NAMALWA (cell line): ENCODE data around the gene RAD51B.
"Not testable (repeated sequence)": the region's sequence is repeated elsewhere in the genome, so short reads cannot be mapped to it uniquely, and the experiment has no call there.

Experiments
- DNase-seq: peaks from one replicate; pipeline ENCODE4 v3.0.0-alpha.2; 2015; ENCODE audit warnings: low spot score

Gene RAD51B

DNA sequence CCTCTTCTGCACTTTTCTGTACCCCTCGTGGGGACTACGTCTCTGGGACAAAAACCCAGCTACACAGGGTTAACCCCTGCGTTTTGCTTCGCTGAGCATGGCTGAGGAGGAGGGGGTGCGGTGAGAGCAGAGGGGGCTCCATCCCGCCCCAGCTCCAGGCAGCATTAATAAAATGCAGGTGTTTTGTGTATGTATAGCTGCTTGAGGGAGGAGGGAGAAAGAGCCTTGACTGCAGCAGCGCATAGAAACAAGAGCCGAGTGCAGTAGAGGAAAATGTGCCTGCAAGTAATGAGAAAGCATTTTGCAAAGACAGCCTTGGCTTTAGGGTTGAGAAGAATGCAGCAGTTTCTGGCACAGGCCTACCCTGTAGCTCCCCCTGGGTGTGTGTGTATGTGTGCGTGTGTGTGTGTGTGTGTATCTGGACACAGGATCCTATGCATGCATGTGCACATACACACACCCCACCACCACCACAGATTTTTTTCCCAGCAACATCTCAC lies 869.3 kb downstream of the RAD51B start:
- peak; percentile 37 for DNase-seq

DNA sequence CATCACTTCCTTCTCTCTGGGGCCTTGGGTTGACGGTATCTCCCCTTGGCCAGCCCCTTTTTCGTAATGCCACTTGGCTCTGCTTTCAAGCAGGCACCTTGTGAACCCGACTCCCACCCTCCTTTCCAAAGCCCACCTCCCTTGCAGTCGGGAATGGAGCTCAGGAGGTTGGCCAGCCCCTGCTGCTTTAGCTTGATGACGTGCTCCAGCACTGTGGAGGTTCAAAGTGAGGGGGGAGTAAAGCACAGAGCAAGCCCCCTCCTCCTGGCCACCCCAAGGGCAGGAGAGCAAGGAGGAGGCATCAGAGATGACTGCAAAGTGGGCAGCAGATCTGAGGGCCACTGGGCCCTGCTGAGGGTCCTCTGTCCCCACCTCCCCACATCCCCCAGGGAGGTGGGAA lies 869.9 kb downstream of the RAD51B start:
- DNase-seq: no peak

DNA sequence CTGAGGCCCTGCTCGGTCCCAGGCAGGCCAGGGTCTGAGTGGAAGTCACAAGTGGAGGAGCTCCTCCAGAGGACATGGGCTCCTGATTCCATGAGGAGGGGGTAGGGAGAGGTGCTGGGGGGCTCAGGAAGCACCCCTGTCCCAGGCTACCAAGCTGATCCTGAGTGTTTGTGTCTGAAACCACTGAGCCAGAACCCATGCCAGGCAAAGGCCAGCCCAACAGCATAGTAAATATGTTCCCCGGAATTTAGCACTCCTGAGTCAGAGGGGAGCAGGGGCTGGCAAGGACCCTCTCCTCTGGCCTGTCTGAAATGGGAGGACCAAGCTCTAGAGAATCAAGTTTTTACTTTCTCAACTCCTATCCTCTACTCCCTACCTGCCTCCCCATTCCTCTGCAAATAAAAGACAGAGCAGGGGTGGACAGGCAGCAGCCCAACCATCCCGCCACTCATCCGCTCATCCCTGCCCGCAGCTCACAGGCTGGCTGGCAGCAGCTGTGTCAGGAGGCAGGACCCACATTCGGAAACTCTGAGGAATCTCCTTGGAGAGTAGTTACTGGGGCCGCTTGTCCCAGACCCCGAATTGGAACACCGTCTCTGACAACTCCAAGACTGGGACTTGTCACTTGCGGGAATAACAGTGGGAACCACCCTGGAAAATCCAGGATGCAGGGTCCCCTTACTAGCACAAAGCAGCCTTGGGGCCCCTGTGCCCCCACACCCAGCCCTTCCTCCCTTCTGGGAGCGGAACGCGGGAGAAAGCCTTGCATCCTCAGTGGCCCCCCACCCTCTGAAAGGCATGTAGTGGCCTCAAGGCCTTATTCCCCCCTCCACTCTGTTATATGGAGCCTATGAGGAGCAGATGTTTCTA lies 870.7 kb downstream of the RAD51B start:
- DNase-seq: no peak

DNA sequence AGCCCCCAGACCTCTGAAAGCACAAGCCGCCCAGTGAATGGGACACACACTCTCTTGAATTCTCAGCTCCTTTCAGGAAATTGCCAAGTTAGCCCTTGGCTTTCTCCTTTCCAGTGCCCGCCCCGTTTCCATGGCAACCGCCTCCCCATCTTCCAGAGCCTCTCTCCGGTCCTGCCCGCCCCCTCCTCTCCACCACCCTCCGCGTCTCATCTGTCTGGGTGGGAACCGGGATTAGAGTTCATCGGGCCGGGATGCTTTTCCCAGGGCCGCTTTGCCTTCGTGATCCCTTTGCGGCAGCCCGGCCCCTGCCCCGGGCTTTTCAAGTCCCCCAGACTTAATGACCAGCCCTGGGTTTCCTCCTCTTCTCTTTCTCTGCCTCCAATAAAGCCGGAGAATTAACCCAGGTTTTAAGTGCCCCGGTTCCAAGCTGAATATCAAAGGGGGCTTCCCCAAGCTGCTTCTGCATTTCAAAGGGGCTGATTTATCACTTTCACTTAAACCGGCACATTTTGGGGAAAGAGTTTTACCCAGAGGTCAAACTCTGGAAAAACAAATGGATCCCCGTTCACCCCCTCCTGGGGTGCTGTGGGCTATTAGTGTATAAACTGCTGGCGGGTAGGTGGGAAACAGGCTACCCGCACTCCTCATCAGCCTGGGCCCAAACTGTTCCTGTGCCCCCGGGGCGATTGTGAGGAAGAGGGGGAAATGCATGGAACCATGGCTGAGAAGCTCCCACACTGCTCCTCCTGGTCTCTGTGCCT lies 871.6 kb downstream of the RAD51B start:
- DNase-seq: no peak

DNA sequence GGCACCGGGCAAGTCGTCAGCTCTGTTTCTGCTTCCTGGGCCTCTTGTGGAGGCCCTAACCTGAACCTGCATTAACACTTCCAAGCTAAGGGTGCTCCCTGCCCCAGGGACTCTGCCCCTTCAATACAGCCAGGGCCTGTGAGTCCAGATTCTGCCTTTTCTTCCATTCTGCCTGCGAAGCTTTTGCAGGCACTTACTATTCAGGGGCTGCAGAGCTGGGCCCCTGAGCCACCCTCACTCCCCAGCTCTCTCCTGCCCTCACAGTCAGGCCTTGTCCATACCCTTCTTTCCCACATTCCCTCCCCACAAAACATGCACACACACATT lies 872.2 kb downstream of the RAD51B start:
- DNase-seq: no peak

DNA sequence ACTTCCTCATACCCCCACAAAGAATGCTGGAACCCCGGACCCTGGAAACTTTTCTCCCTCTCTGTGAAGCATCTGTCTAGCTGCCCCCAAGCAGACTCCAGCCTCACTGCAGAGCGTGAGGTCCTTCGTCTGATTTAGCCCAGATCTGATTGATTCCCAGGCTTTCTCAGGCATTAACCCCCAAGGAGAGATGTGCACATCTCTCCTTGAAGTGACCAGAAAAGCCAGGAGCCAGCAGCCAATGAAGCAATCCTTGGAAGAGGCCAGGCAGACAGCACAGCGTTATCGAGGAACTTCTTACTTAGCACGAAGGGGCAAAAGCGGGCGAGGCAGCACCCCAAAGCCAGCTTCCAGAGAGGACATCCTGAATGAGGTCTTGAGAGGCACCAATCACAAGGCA lies 872.6 kb downstream of the RAD51B start:
- DNase-seq: no peak

DNA sequence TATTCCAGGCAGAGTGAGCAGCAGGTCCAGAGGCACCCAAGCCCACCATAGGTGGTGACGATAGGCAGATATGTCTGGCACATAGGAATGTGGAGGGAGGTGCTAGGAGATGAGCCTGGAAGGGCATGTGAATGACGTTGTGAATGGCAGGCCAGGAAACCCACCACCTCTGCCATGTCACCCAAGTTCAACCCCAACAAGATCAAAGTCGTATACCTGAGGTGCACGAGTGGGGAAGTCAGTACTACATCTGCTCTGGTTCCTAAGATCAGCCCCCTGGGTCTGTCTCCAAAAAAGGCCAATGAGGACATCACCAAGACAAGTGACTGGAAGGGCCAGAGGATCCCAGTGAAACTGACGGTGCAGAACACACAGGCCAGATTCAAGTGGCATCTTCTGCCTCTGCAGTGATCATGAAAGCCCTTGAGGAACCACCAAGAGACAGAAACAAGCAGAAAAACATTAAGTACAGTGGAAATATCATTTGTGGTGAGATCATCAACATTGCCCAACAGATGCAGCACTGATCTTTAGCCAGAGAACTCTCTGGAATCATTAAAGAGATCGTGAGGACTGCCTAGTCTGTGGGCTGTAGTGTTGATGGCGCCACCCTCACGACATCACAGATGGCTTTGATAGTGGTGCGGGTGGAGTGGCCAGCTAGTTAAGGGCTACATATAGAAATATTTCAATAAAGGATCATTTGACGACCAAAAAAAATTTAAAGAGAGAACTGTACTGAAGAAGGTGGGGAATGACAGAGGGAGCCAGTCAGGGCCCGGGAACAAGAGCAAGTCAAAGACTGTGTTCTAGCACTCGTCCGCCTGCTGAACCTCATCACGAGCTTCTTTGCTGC lies 873.6 kb downstream of the RAD51B start:
- DNase-seq: no peak

DNA sequence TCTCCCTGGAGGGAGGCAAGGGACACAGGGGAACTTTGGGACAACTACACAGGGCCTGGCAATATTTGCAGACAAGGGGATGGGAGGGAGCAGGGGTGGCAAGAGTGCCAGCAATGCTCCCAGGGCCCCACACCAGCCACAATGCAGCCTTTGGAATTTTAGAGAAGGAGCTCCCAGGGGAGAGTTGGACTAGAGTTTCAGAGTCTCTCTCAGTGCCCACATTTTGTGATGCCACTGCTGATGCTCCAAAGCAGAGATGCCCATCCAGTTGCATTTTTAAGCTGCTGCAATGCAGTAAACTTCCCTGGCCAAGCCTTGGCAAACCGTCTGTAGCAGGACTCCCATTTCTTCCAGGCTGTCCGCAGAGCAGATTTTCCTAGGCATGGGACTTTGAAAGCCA lies 874.3 kb downstream of the RAD51B start:
- DNase-seq: no peak

DNA sequence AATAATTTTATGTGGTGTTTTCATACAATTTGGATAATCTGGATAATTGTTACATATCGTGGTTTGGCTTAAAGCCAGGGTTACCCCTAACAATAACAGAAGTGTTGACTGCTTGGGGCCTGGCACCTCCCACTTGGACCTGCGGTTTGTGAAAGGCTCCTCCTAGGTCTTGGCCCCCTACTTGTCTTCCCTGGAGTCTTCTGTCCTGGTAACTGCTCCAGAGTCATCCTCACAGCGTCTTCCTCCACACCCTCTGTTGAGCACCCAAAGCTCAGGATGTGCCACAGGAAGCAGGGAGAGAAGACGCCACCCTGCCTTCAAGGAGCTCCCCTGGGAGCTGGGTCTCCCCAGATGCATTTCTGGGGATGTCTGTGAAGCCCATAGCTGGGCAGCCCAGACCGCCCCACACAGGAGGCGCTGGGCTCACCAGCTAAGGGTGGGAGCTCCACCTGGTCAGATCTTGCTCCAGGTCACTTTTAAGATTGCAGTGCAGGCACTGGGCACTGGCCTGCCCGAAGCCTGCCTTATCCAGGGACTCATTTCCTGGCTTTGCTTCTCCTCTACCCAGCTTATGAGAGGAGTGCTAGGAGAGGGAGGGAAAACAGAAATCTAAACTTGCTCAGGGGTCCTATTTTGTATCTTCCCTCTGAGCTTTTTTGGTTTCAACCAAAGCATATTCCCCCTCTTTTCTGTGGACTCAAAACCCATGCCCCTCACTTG lies 875.1 kb downstream of the RAD51B start:
- no peak for DNase-seq

DNA sequence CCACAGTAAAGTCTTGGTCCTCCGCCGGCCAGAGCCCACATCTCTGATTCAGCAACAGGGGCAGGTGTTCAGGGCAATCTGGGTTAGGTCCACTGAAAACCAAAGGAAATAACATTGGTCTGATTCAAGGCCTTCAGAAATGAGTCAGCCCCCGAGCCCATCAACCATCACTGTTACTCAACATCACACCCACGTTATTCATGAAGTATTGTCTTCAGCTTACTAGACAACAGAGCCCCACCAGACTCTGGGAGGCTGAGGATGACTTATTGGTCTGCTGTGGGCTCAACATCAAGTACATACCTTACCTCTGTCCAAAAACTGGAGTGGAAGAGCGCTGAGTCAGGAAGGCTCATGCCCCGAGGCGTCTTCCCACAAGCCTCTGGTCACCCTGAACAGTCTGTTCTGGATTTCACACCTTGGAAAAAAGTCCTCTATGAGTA lies 875.8 kb downstream of the RAD51B start:
- DNase-seq: no peak

DNA sequence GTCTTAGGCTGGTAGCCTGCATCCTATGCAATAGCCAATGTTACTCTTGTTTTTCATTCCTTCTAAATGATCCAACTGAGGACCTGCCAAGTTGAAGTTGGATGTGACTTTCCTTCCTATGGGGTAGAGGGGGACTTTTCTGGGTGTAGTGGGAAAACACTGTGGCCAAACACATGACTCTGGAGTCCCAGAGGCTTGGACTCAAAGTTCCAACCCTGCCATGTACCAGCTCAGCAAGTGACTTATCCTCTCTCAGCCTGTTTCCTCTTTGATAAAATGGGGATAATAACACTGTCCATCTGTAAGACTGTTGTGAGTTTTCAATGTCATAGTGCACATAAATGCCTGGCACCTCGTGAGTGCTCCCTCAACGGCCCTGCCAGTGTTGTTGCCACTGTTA lies 876.3 kb downstream of the RAD51B start:
- no peak for DNase-seq

DNA sequence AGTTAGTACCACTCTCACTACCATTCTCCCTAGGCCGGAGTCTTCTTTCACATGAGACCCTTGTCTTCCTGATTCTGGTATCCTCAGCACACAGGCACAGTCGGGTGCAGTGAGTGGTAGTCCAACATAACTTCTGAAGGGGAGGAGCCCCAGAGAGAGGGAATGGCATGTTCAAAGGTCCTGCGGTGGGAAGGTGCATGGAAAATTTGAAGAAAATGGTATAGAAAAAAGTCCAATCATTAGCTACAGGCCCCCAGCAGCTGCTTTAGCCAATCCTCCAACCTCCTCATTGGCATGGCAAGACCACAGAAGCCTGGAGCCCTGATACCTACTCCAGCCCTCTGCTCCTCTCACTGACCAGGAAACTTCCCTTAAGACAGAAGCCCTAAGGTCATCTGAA lies 876.7 kb downstream of the RAD51B start:
- DNase-seq: no peak

DNA sequence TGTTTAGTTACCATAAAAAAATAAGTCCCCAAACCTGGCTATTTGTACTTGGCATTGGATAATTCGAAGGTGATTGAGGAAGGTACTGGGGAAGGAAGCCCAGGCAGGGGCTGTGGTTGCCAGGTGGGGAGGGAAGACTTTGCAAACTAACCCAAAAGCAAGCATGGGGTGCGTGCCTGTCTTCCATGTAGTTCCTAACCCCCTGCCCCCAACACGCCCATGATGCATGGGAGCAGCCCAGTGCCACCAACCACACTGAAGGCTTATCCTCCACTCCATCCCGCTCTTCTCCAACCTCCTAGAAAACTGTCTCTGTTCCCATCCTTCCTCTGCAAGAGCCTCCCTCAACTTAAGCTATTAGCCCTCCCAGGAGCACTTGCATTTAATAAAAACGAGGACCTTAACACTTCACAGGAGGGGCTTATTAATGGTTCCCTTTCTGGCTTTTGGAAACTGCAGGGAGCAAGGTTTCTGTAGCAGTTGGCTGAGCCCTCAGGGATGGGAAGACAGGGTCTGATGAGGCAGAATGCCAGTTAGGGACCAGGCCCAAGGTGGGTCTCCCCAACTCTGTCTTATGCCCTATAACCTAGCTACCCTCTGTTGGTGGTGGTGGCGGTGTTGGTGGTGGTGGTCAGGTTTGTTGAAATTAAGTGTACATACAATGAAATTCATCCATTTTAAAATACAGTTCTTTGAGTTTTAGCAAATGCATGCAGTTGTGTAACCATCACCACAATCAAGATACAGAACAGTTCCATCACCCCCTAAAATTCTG lies 877.3 kb downstream of the RAD51B start:
- no peak for DNase-seq

DNA sequence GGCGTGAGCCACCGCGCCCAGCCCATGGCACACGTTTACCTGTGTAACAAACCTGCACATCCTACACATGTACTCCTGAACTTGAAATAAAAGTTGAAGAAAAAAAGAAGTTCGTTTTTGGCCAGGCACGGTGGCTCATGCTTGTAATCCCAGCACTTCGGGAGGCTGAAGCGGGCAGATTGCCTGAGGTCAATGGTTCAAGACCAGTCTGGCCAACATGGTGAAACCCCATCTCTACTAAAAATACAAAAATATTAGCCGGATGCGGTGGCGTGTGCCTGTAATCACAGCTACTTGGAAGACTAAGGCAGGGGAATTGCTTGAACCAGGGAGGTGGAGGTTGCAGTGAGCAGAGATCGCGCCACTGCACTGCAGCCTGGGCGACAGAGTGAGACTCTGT lies 879.2 kb downstream of the RAD51B start:
- DNase-seq: not testable (repeated sequence)

DNA sequence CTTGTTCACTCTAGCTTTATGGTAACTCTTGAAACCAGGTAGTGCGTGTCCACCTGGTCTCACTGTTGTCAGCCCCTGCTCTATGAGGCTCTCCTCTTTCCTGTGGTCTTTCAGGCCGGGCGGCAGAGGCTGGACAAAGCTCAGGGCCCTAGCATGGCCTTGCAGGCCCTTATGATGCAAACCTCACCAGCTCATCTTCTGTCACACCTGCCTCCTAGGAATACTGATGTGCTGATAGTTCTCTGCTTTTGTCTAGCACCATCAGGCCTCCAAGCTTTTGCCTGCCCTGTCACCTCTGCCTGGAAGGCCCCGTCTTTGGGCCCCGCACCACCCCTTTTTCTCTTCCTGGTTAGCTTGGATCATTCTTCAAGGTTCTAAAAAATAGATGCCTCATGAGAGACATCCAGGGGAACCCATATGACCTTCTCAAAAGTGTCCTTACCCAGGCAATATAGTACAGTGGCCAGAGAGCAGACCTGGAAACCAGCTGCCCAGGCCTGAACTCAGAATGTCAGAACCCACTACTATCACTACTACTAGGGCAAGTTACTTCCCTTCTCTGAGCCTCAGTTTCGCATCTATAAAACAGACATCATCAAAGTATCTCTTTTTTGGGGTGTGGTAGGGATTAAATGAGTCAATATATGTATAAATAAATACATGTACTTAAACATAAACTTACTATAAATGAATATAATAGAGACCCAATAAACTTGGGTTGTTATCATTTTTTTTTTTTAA lies 881.6 kb downstream of the RAD51B start:
- no peak for DNase-seq

DNA sequence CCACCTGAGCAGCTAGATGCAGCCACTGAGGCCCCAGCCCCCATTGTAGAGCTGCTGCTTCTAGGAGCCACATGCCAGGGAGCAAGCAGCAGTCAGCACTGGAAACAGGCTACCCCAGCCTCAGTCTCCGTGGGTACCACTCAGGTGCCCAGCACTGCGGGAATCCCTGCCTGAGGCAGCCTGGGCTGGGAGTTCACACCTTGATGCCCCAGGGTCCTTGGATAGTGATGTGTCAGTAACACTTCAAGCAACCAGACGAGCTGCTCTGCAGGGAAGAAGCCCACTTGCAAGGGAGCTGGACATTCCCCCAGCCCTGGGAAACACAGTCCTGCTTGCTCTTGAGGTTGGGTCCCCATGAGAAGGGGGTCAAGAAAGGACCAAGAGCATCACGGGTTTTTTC lies 882.6 kb downstream of the RAD51B start:
- DNase-seq: no peak

DNA sequence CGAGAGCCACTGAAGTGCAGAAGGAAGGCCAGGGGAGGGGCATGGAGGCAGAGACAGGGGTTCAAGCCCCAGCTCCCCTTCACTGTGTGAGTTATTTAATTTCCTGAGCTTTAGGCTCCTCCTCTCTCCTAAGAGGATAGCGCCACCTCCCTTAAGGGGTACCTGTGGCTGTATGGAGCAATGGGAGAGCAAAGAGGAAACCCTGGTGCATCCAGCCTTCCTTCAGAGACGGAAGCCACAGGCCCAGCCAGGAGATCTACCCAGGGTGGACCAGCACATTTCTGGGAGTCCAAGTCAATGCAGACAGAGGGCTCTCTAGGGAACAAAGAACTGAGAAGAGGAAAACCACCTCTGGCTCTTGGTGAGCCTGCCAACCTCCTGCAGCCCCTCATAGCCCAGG lies 883.0 kb downstream of the RAD51B start:
- no peak for DNase-seq

DNA sequence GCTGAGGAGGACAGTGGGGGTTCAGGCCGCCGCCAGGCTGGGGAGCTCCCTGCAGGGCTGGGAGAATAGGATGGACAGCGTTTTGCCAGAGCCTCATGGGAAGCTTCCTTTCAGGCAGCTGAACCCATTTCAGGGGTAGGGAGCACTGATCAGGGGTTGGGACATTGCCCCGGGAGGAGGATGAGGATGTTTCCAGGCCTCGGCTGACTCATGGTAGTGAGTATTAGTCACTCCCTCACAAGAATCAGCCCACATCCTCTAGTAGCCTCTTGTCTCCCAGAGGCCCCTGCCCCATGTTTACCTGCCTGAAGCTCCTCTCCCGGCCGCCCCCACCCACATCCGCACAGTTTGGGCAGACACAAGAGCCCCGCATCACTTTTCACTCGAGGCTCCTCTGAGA lies 883.5 kb downstream of the RAD51B start:
- no peak for DNase-seq

DNA sequence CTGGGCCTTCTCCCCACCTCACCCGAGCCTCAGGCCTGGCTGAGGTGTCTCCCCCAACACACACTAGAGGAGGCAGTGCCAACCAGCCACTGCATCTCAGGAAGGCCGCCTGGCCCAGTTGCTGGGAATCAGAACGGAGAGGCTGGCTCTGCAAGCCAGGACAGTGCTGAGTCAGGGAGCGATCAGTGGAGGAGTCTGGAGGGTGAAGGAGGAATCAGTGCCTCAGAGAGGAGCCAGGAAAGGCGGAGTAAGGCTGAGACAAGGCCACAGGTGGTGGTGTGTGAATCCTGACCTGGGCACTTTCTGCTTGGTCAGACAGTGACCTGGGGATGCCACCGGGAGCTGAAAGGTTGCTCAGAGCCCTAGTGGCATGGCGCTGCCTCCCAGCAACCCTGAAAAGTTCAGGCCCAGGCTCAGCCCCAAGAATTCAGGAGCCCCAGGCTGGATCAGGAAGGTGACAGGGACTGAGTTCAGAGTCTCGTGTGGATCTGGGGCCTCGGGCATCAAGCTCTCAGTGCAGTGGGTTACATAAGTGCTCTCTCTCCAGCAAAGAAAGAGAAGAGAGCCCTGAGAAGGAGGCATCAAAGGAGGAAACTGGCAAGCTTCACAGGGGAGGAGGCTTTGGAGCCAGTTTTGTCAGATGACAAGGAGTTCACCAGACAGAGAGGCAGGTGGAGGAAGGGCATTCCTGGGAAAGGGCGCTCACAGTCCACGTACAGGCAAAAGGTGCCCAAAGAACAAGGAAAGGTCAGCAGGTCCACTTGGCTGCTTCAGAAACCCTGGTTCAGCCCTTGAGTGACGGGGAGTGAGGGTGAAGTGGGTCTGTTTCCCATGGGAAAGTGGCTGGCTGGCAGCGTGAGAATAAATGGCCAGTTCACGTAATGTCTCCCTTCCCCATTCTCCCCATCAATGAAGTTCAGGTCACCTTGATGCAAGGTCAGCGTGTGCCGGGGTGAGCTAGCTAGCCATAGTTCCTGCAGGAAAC lies 885.4 kb downstream of the RAD51B start:
- DNase-seq: no peak
